ENCODE measurements around the gene GNAS-AS1.

GNAS-AS1 gene

DNA sequence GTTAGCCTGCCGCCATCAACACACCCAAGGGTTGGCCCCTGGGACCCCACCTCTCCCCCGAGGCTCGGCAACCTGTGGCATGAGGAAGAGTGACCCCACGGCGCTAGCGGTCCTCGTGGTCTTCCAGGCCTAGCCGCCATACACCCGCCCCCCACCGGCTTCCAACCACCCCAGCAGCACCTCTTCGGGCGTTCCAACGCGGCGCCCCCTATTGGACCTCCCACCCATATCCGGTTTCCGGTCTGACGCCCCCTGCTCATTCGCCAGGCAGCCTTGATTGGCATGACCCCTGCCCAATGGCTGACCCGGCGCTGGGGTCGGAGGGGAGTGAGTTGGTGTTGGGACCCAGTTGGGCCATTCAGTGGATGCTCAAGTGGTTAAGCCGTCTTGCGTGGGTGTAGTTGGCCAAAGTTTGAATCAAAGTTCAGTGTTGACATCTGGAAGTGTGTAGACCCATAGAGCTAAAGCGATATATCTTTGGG, at the start of gene GNAS-AS1:
GNAS-AS1 (minus strand) TSS at position 210 of the 482 bp plus-strand sequence.
- Histone ChIP-seq H3K27ac (no peak within 1 kb of the TSS), H3K4me3 (ENCODE audit: low read depth, low read length) (peak within 1 kb of the TSS; percentile 54), H3K27me3 (ENCODE audit: insufficient read depth, low read depth, severe bottlenecking) (peaks cover 65% of the 10 kb centered on the region), H3K9me3 (ENCODE audit: severe bottlenecking) (peaks cover 18% of the 10 kb centered on the region), H3K36me3 (no peaks in the 10 kb centered on the region)
- TF ChIP-seq, protein P1, sequence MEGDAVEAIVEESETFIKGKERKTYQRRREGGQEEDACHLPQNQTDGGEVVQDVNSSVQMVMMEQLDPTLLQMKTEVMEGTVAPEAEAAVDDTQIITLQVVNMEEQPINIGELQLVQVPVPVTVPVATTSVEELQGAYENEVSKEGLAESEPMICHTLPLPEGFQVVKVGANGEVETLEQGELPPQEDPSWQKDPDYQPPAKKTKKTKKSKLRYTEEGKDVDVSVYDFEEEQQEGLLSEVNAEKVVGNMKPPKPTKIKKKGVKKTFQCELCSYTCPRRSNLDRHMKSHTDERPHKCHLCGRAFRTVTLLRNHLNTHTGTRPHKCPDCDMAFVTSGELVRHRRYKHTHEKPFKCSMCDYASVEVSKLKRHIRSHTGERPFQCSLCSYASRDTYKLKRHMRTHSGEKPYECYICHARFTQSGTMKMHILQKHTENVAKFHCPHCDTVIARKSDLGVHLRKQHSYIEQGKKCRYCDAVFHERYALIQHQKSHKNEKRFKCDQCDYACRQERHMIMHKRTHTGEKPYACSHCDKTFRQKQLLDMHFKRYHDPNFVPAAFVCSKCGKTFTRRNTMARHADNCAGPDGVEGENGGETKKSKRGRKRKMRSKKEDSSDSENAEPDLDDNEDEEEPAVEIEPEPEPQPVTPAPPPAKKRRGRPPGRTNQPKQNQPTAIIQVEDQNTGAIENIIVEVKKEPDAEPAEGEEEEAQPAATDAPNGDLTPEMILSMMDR (IDR thresholded peaks at IDR 0.05; ENCODE audit: low read depth, low read length): no peak
- DNase-seq: peak; percentile 94

- Histone ChIP-seq H3K9me3 (ENCODE audit: severe bottlenecking) (no peaks in the 10 kb centered on the region), H3K4me3 (ENCODE audit: low read depth, low read length) (peak overlapping the region; percentile 18; the same call in 1 of the 2 replicates), H3K27ac (peak overlapping the region; percentile 87), H3K27me3 (ENCODE audit: insufficient read depth, low read depth, severe bottlenecking) (no peaks in the 10 kb centered on the region), H3K36me3 (peaks cover 89% of the 10 kb centered on the region)
- DNase-seq: peak; percentile 88
- TF ChIP-seq, protein P1 (IDR thresholded peaks at IDR 0.05; ENCODE audit: low read depth, low read length): no peak
Measured at GRCh38 chr20:58900397-58900796, 49.7 kb upstream of the GNAS-AS1 start.

DNA sequence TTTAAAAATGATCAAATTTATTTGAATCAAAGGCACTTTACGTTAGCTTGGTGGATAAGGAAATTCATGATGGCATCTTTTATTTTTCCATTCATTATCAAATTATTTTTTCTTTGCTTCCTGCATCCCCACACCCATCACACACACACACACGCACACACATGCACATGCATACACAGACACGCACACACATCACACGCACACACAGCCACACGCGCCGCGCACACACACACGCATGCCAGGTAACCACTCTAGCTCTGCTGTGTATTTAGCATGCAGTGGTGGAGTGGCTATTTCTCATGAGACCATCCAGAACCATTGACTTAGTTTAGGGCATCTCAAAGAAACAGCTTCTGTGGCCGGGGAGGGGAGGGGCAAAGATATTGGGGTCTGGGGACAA, 48.8 kb upstream of the GNAS-AS1 start:
- H3K27me3 ChIP-seq (ENCODE audit: insufficient read depth, low read depth, severe bottlenecking): no peaks in the 10 kb centered on the region
- H3K4me3 ChIP-seq (ENCODE audit: low read depth, low read length): no peak overlapping the region
- TF ChIP-seq, protein P1 (IDR thresholded peaks at IDR 0.05; ENCODE audit: low read depth, low read length): no peak
- H3K36me3 ChIP-seq: peaks cover 83% of the 10 kb centered on the region
- DNase-seq: no peak
- no peaks in the 10 kb centered on the region for H3K9me3 ChIP-seq (ENCODE audit: severe bottlenecking)
- H3K27ac ChIP-seq: peak overlapping the region; percentile 87

- H3K9me3 ChIP-seq (ENCODE audit: severe bottlenecking): no peaks in the 10 kb centered on the region
- DNase-seq: no peak
- H3K36me3 ChIP-seq: peaks cover 81% of the 10 kb centered on the region
- no peak overlapping the region for H3K4me3 ChIP-seq (ENCODE audit: low read depth, low read length)
- H3K27ac ChIP-seq: peak overlapping the region; percentile 87
- no peaks in the 10 kb centered on the region for H3K27me3 ChIP-seq (ENCODE audit: insufficient read depth, low read depth, severe bottlenecking)
- TF ChIP-seq, protein P1 (IDR thresholded peaks at IDR 0.05; ENCODE audit: low read depth, low read length): no peak
Measured at GRCh38 chr20:58898629-58899408, 48.1 kb upstream of the GNAS-AS1 start.

- Histone ChIP-seq H3K36me3 (peaks cover 75% of the 10 kb centered on the region), H3K27me3 (ENCODE audit: insufficient read depth, low read depth, severe bottlenecking) (no peaks in the 10 kb centered on the region), H3K9me3 (ENCODE audit: severe bottlenecking) (no peaks in the 10 kb centered on the region), H3K27ac (peak overlapping the region; percentile 87), H3K4me3 (ENCODE audit: low read depth, low read length) (no peak overlapping the region)
- no peak for DNase-seq
- TF ChIP-seq, protein P1 (IDR thresholded peaks at IDR 0.05; ENCODE audit: low read depth, low read length): no peak
Measured at GRCh38 chr20:58897488-58897887, 46.8 kb upstream of the GNAS-AS1 start.

Measured in WERI-Rb-1 (cell line).